Suprapubic skin (tissue), 3 donors: Measurements from ENCODE around the gene ATP6V1E1.

Source experiments
- EP300 ChIP-seq: sonication (generic); formaldehyde crosslinking; IDR thresholded peaks from one replicate; pipeline ENCODE4 v1.6.1; 2017; ENCODE audit warnings: antibody characterized with exemption
- POLR2A ChIP-seq, 2 donors: fragments of 450-650 bp; IDR thresholded peaks; one replicate each; pipeline ENCODE4 v1.6.1; 2017; ENCODE audit warnings: antibody characterized with exemption in 2 of 2, mild to moderate bottlenecking in 2 of 2, moderate library complexity in 2 of 2
- TF ChIP-seq, protein P1 (sequence below), 2 donors: fragments of 200-600 bp in 1 of 2; fragments of 450-650 bp in 1 of 2; sonication (generic) in 1 of 2; IDR thresholded peaks; one replicate each; pipeline ENCODE4 v1.5.1; 2016 to 2019; ENCODE audit warnings: antibody characterized with exemption in 2 of 2, mild to moderate bottlenecking in 1 of 2, moderate library complexity in 1 of 2

DNA sequence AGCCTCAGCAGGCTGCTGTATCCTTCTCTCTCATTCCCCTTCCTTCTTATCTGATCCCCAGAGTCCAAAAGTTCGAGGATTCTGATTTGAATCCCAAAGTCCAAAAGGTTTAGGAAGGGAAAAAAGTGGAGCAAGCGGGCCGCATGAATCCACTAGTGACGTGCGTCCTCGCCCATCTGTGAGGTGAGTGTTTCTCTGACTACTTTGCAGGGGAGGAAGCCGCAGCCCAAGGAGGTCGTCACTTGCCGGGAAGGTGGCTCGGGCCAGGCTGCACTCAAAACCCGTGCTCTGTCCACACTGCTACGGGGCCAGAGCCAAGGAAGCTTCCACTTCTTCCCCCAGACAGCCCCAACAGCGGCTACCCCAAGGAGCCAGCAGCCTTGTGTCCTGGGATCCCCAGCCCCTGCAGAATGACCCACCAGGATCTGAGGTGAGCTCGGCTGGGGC is 49.0 kb downstream of the ATP6V1E1 start:
- no peak for TF ChIP-seq EP300
- no peak for TF ChIP-seq POLR2A (IDR thresholded peaks at IDR 0.05)
- TF ChIP-seq, protein P1, sequence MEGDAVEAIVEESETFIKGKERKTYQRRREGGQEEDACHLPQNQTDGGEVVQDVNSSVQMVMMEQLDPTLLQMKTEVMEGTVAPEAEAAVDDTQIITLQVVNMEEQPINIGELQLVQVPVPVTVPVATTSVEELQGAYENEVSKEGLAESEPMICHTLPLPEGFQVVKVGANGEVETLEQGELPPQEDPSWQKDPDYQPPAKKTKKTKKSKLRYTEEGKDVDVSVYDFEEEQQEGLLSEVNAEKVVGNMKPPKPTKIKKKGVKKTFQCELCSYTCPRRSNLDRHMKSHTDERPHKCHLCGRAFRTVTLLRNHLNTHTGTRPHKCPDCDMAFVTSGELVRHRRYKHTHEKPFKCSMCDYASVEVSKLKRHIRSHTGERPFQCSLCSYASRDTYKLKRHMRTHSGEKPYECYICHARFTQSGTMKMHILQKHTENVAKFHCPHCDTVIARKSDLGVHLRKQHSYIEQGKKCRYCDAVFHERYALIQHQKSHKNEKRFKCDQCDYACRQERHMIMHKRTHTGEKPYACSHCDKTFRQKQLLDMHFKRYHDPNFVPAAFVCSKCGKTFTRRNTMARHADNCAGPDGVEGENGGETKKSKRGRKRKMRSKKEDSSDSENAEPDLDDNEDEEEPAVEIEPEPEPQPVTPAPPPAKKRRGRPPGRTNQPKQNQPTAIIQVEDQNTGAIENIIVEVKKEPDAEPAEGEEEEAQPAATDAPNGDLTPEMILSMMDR (IDR thresholded peaks at IDR 0.05), result no peak
